Mammary epithelial cell (primary cell): Measurements from ENCODE around the gene RGL3.

Experiments
- CTCF ChIP-seq, 2 donors: IDR thresholded peaks in 1 of 2; conservative IDR thresholded peaks in 1 of 2; 2 replicates each; pipeline ENCODE4 v1.5.1; 2011 to 2012; ENCODE audit warnings: inconsistent platforms in 2 of 2, low read length in 2 of 2, mild to moderate bottlenecking in 2 of 2, control low read depth in 1 of 2, low read depth in 1 of 2; ENCODE audit not compliant: insufficient read depth in 1 of 2; ENCODE audit errors: extremely low read depth in 1 of 2
- EZH2 ChIP-seq: IDR thresholded peaks from 2 replicates; pipeline ENCODE4 v1.6.1; 2012; ENCODE audit warnings: low read length, inconsistent platforms, borderline replicate concordance

GRCh38 chr19:11361771-11362731 lies 57.1 kb downstream of the RGL3 start:
- TF ChIP-seq CTCF (conservative IDR thresholded peaks at IDR 0.05 in 1 of 2, IDR thresholded peaks at IDR 0.05 in 1 of 2; ENCODE audit: extremely low read depth in 1 of 2, insufficient read depth in 1 of 2, low read depth in 1 of 2, low read length in 2 of 2) (no peak), EZH2 (no peak)
